ENCODE results near the gene RIPK1. TPM values are rescaled to one million over a fixed set of nuclear protein-coding genes. Genes with fewer than 3 reads are reported as not detected.

RIPK1 gene
- total and polyA plus RNA-seq, 9 of the 15 experiments (the other 6 are each of a cell fraction or from before 2014, with no cell fraction given): 3.8 to 24.9 (median 17.7) TPM

GRCh38 chr6:3139090-3139903, 71.0 kb downstream of the RIPK1 start (continued):
- TF ChIP-seq LCOR (CRISPR knock-in tag; IDR thresholded peaks at IDR 0.05) (no peak), THAP12 (CRISPR knock-in tag; IDR thresholded peaks at IDR 0.05) (no peak), RBFOX2 (IDR thresholded peaks at IDR 0.05; ENCODE audit: low read depth, low read length) (no peak), FOXK2 (conservative IDR thresholded peaks at IDR 0.05 in 1 of 2, IDR thresholded peaks at IDR 0.05 in 1 of 2; ENCODE audit: low read depth in 2 of 2) (peak; percentile 79 to 89), ZC3H11A (IDR thresholded peaks at IDR 0.05; ENCODE audit: low read depth, low read length) (no peak), ATF3 (IDR thresholded peaks at IDR 0.05) (peak; percentile 67), ATF3 (CRISPR knock-in tag; conservative IDR thresholded peaks at IDR 0.05) (no peak), ZNF77 (CRISPR knock-in tag; IDR thresholded peaks at IDR 0.05) (no peak), ARID3A (IDR thresholded peaks at IDR 0.05; ENCODE audit: borderline replicate concordance, low read depth, low read length) (no peak), HNRNPH1 (optimal IDR thresholded peaks at IDR 0.05; ENCODE audit: low read depth, low read length) (no peak), CEBPZ (IDR thresholded peaks at IDR 0.05; ENCODE audit: borderline replicate concordance, low read depth, low read length) (no peak), PTBP1 (IDR thresholded peaks at IDR 0.05; ENCODE audit: low read depth, low read length) (no peak), HLTF (IDR thresholded peaks at IDR 0.05) (no peak), ZNF445 (CRISPR knock-in tag; IDR thresholded peaks at IDR 0.05; ENCODE audit: low read depth) (no peak), SNRNP70 (optimal IDR thresholded peaks at IDR 0.05; ENCODE audit: low read depth, low read length) (no peak), FOXA3 (CRISPR knock-in tag; conservative IDR thresholded peaks at IDR 0.05 in 1 of 2, IDR thresholded peaks at IDR 0.05 in 1 of 2) (peak; percentile 96), TAF15 (IDR thresholded peaks at IDR 0.05; ENCODE audit: low read depth, low read length) (no peak), L3MBTL2 (IDR thresholded peaks at IDR 0.05) (0 out of 2 replicates have a peak, but pooled peaks have one; percentile 24), ASH1L (IDR thresholded peaks at IDR 0.05; ENCODE audit: borderline replicate concordance, low read depth, partially characterized antibody) (no peak), POLR2A (conservative IDR thresholded peaks at IDR 0.05) (no peak)
